Measurements from ENCODE around the gene CTXND2. TPM values are rescaled to one million over a fixed set of nuclear protein-coding genes. Genes with fewer than 3 reads are reported as not detected.

CTXND2 gene
- total and polyA plus RNA-seq, 2 of the 8 experiments (the other 6 are each of a cell fraction or from before 2014, with no cell fraction given), result not detected

GRCh38 chr1:150927624-150928023 is 40.7 kb downstream of the CTXND2 start:
- no peak for TF ChIP-seq E2F6 (IDR thresholded peaks at IDR 0.05)
- no peak for TF ChIP-seq SUZ12 (IDR thresholded peaks at IDR 0.05; ENCODE audit: low read length)
- no peak for TF ChIP-seq SP2 (IDR thresholded peaks at IDR 0.05; ENCODE audit: low read length)
- TF ChIP-seq TEAD4 (IDR thresholded peaks at IDR 0.05; ENCODE audit: low read depth, low read length), result no peak
- TF ChIP-seq CREB1 (IDR thresholded peaks at IDR 0.05), result no peak
- Histone ChIP-seq H3K9me3 (ENCODE audit: insufficient read depth in 2 of 2, low read depth in 1 of 2, low read length in 1 of 2) (no peaks in the 10 kb centered on the region), H4K20me1 (replicated peaks in 1 of 2; ENCODE audit: control insufficient read depth in 1 of 2, insufficient read depth in 2 of 2, low read length in 2 of 2) (no peaks in the 10 kb centered on the region), H3K79me1 (ENCODE audit: low read depth, low read length) (0 out of 2 replicates have a peak, but pooled peaks cover 2% of the 10 kb centered on the region), H2AFZ (ENCODE audit: low read length) (no peak overlapping the region), H2BK15ac (ENCODE audit: low read length) (no peak overlapping the region), H3K23ac (ENCODE audit: insufficient read length) (no peak overlapping the region), H4K91ac (replicated peaks; ENCODE audit: insufficient read length, low read length) (no peak overlapping the region), H3K4ac (replicated peaks; ENCODE audit: insufficient read length, low read depth, low read length) (no peak overlapping the region), H3K9ac (replicated peaks in 1 of 4; ENCODE audit: extremely low read depth in 1 of 4, low read depth in 3 of 4, low read length in 3 of 4) (no peak overlapping the region), H3K79me2 (ENCODE audit: control insufficient read depth in 1 of 2, insufficient read depth in 2 of 2, low read length in 2 of 2) (peaks cover 0 to 15% of the 10 kb centered on the region in 2 experiments; a peak in 2 of 4 replicates), H3K27me3 (replicated peaks in 1 of 4; ENCODE audit: control insufficient read depth in 3 of 4, extremely low read depth in 1 of 4, insufficient read depth in 3 of 4, low read length in 3 of 4) (no peaks in the 10 kb centered on the region), H2BK12ac (ENCODE audit: low read depth, low read length) (no peak overlapping the region), H2BK20ac (ENCODE audit: low read length) (no peak overlapping the region), H4K5ac (ENCODE audit: insufficient read length, low read depth, low read length) (no peak overlapping the region), H3K4me1 (replicated peaks in 1 of 4; ENCODE audit: control insufficient read depth in 3 of 4, insufficient read depth in 4 of 4, low read length in 3 of 4) (peaks cover 0 to under 1% (median 0%) of the 10 kb centered on the region in 4 experiments; a peak in 1 of 7 replicates), H3K4me2 (ENCODE audit: insufficient read depth in 1 of 2, low read depth in 2 of 2, low read length in 2 of 2) (peak overlapping the region; percentile 74 to 76; a peak in 2 of 4 replicates), H2BK5ac (ENCODE audit: low read depth, low read length) (no peak overlapping the region), H2BK120ac (replicated peaks; ENCODE audit: low read depth, low read length) (no peak overlapping the region), H4K8ac (ENCODE audit: extremely low read depth, insufficient read depth, low read length) (no peak overlapping the region), H2AK5ac (ENCODE audit: low read depth, low read length) (no peak overlapping the region), H3K36me3 (ENCODE audit: control insufficient read depth in 2 of 4, insufficient read depth in 4 of 4, low read length in 3 of 4) (peaks cover 15 to 46% (median 25%) of the 10 kb centered on the region in 4 experiments), H3K56ac (replicated peaks; ENCODE audit: insufficient read length, low read depth, low read length) (peak overlapping the region; percentile 12), H3K18ac (ENCODE audit: extremely low read depth, low read length) (no peak overlapping the region), H3K27ac (ENCODE audit: low read depth, low read length) (no peak overlapping the region), H3K14ac (ENCODE audit: insufficient read length) (no peak overlapping the region), H3K4me3 (ENCODE audit: extremely low read depth in 1 of 4, insufficient read depth in 2 of 4, low read depth in 3 of 4, low read length in 4 of 4) (peak overlapping the region in 1 of 4 experiments; percentile 90; a peak in 1 of 8 replicates), H3K23me2 (ENCODE audit: low read depth, low read length) (no peaks in the 10 kb centered on the region)
- ChIA-PET CTCF (ENCODE audit: partially characterized antibody) (interaction anchor here (0.7 to 0.9 kb wide), 2 partner anchors 31 to 79 kb away, joined by 3 read pairs; partner anchors contain the start of gene MINDY1), POLR2A (ENCODE audit: partially characterized antibody) (interaction anchor here (1.3 to 2.5 kb wide), 4 partner anchors 13 to 348 kb away, joined by 3 to 6 read pairs (median 4); partner anchors contain the start of genes MCL1 and MINDY1)
- no peak for FAIRE-seq
- no peak for DNase-seq (ENCODE audit: low read depth in 1 of 2, low spot score in 2 of 2)
- WGBS, 2 experiments (ENCODE audit: extremely low coverage in 1 of 2, insufficient coverage in 1 of 2, insufficient read length in 1 of 2, insufficient replicate concordance in 2 of 2, low coverage in 1 of 2, low lambda C conversion rate in 2 of 2, missing lambda C conversion rate in 1 of 2), result 94% methylated on average over 4 of the region's 4 CpGs; no CpG with 5 or more reads in 1 of the 2 experiments

Measured in H1 (cell line).